ENCODE results near the gene PER3. TPM values are rescaled to one million over a fixed set of nuclear protein-coding genes. Genes with fewer than 3 reads are reported as not detected.

PER3 gene
- total RNA-seq, 1 experiment from 2014 or later: 9.0 TPM

GRCh38 chr1:7846656-7847055 lies 62.6 kb downstream of the PER3 start:
- no peak for TF ChIP-seq CTCF (conservative IDR thresholded peaks at IDR 0.05)
- H2AK5ac ChIP-seq (ENCODE audit: insufficient read length, low read length): no peak overlapping the region
- WGBS (ENCODE audit: extremely low coverage, insufficient read length, low lambda C conversion rate): no CpG with 5 or more reads among the region's 7 CpGs

More at GRCh38 chr1:7846656-7847055, 62.6 kb downstream of the PER3 start:
- H3K23ac ChIP-seq (ENCODE audit: insufficient read length, low read depth, low read length): no peak overlapping the region
- Mint-ChIP-seq H3K27me3 (ENCODE audit: low read depth) (peaks cover 5% of the 10 kb centered on the region), H3K4me3 (no peak overlapping the region), H3K9me3 (no peaks in the 10 kb centered on the region), H3K4me1 (no peaks in the 10 kb centered on the region), H3K27ac (0 out of 7 replicates have a peak overlapping the region, but pooled peaks of 1 of the 3 experiments have one; percentile 4), H3K36me3 (ENCODE audit: insufficient read depth in 1 of 3, low read depth in 3 of 3) (no peaks in the 10 kb centered on the region; a peak in 1 of 7 replicates)
- no peak overlapping the region for H3K9ac ChIP-seq (ENCODE audit: extremely low read depth, insufficient read length, low read length)
- H4K20me1 ChIP-seq (ENCODE audit: control insufficient read depth, insufficient read depth, insufficient read length): no peaks in the 10 kb centered on the region
- no peak overlapping the region for H2AFZ ChIP-seq (ENCODE audit: low read length)
- no peak overlapping the region for H3K18ac ChIP-seq (ENCODE audit: insufficient read length, low read depth, low read length)
- no peak overlapping the region for H2BK20ac ChIP-seq (ENCODE audit: low read depth, low read length, poor library complexity, severe bottlenecking)
- no peak overlapping the region for H3K27ac ChIP-seq (ENCODE audit: insufficient read length, low read depth, low read length)
- no peak overlapping the region for H2BK120ac ChIP-seq (ENCODE audit: low read depth, low read length, poor library complexity, severe bottlenecking)
- H2BK15ac ChIP-seq (ENCODE audit: low read depth, low read length): no peak overlapping the region
- no peaks in the 10 kb centered on the region for H3K9me3 ChIP-seq (ENCODE audit: control insufficient read depth, low read depth, low read length)
- no peaks in the 10 kb centered on the region for H3K79me2 ChIP-seq (ENCODE audit: insufficient read depth, low read length)
- H3K27me3 ChIP-seq (ENCODE audit: insufficient read depth, low read length): no peaks in the 10 kb centered on the region
- H3K14ac ChIP-seq (ENCODE audit: insufficient read depth, low read length): no peak overlapping the region
- no peak overlapping the region for H2BK12ac ChIP-seq (ENCODE audit: insufficient read length, low read depth, low read length)
- no peak for DNase-seq
- no peak overlapping the region for H2BK5ac ChIP-seq (ENCODE audit: insufficient read length, low read length)
- H3K79me1 ChIP-seq (ENCODE audit: insufficient read depth, low read depth, low read length, poor library complexity, severe bottlenecking): no peaks in the 10 kb centered on the region
- no peak overlapping the region for H3K56ac ChIP-seq (ENCODE audit: insufficient read length, low read depth, low read length)
- H4K91ac ChIP-seq (ENCODE audit: insufficient read length, low read depth, low read length): no peak overlapping the region
- no peaks in the 10 kb centered on the region for H3K4me1 ChIP-seq (ENCODE audit: insufficient read depth, low read length)
- H3K23me2 ChIP-seq (ENCODE audit: insufficient read length, low read depth, low read length, poor library complexity, severe bottlenecking): no peaks in the 10 kb centered on the region
- no peak overlapping the region for H4K5ac ChIP-seq (ENCODE audit: insufficient read length, low read depth, low read length)
- no peak overlapping the region for H3T11ph ChIP-seq (ENCODE audit: low read length)
- H3K4ac ChIP-seq (ENCODE audit: low read depth, low read length): no peak overlapping the region
- H3K4me2 ChIP-seq (ENCODE audit: insufficient read depth, insufficient read length, low read length): no peak overlapping the region
- H4K8ac ChIP-seq (replicated peaks; ENCODE audit: insufficient read length, low read depth, low read length): no peak overlapping the region

Measured in H9 (cell line).